Calu3 (cell line): Measurements from ENCODE around the gene GTF2IRD1. TPM values are rescaled to one million over a fixed set of nuclear protein-coding genes. Genes with fewer than 3 reads are reported as not detected.

Experiments used
- BruUV-seq: library from RNA; stranded (reverse); fragments of 400-500 nt; replicated peaks from 2 replicates; lab custom pipeline; 2021; lab: Mats Ljungman, UMichigan
- CTCF ChIA-PET: fragments of 300-600 bp; sonication (Branson Sonifier 250); formaldehyde crosslinking; loops from one replicate; lab custom pipeline; 2022; ENCODE audit warnings: antibody characterized with exemption; lab: Charles Lee
- DNase-seq: peaks from one replicate; pipeline ENCODE4 v3.0.0; 2022
- H3K27ac Mint-ChIP-seq: one replicate; pipeline ENCODE4 v1.8.0; 2022; ENCODE audit warnings: mixed read lengths; ENCODE audit not compliant: unreplicated experiment
- H3K27me3 Mint-ChIP-seq: one replicate; pipeline ENCODE4 v1.8.0; 2022; ENCODE audit warnings: mixed read lengths; ENCODE audit not compliant: unreplicated experiment
- H3K36me3 Mint-ChIP-seq: one replicate; pipeline ENCODE4 v1.8.0; 2022; ENCODE audit warnings: mild to moderate bottlenecking, moderate library complexity, mixed read lengths; ENCODE audit not compliant: insufficient read depth, unreplicated experiment
- H3K4me1 Mint-ChIP-seq: one replicate; pipeline ENCODE4 v1.8.0; 2022; ENCODE audit warnings: mild to moderate bottlenecking, low read depth, mixed read lengths; ENCODE audit not compliant: unreplicated experiment
- H3K4me3 Mint-ChIP-seq: one replicate; pipeline ENCODE4 v1.8.0; 2022; ENCODE audit warnings: mild to moderate bottlenecking, low read depth, moderate library complexity, mixed read lengths; ENCODE audit not compliant: unreplicated experiment
- H3K9me3 Mint-ChIP-seq: one replicate; pipeline ENCODE4 v1.8.0; 2022; ENCODE audit warnings: low read depth, mixed read lengths; ENCODE audit not compliant: unreplicated experiment
- CTCF ChIP-seq: fragments of 200-600 bp; IDR thresholded peaks from one replicate; pipeline ENCODE4 v1.8.0; 2022; ENCODE audit warnings: antibody characterized with exemption; ENCODE audit not compliant: unreplicated experiment
- intact Hi-C: fragments of 100-400 bp; cut with micrococcal nuclease; formaldehyde crosslinking; loops from one replicate; pipeline ENCODE4 v1.10.0; 2022; ENCODE audit not compliant: unreplicated experiment
- total RNA-seq: library from RNA; stranded (reverse); gene quantifications from 2 replicates; pipeline ENCODE4 v1.2.3, GENCODE V29; 2022

The GTF2IRD1 gene
- total RNA-seq, 1 experiment from 2014 or later: 29.2 TPM

GRCh38 chr7:74503061-74503460 is 49.4 kb downstream of the GTF2IRD1 start:
- DNase-seq: no peak
- peaks cover 11% of the 10 kb centered on the region for H3K36me3 Mint-ChIP-seq
- no peaks in the 10 kb centered on the region for H3K9me3 Mint-ChIP-seq
- BruUV-seq: no TSS peak
- CTCF ChIA-PET: no interaction called here
- intact Hi-C loops: no loop called here
- TF ChIP-seq CTCF: no peak
- H3K27me3 Mint-ChIP-seq: no peaks in the 10 kb centered on the region
- no peak overlapping the region for H3K27ac Mint-ChIP-seq
- no peak overlapping the region for H3K4me3 Mint-ChIP-seq
- no peaks in the 10 kb centered on the region for H3K4me1 Mint-ChIP-seq

- DNase-seq: no peak
- peaks cover 11% of the 10 kb centered on the region for H3K36me3 Mint-ChIP-seq
- intact Hi-C loops: no loop called here
- H3K4me3 Mint-ChIP-seq: no peak overlapping the region
- H3K9me3 Mint-ChIP-seq: no peaks in the 10 kb centered on the region
- no TSS peak for BruUV-seq
- no peaks in the 10 kb centered on the region for H3K27me3 Mint-ChIP-seq
- H3K27ac Mint-ChIP-seq: no peak overlapping the region
- TF ChIP-seq CTCF: no peak
- CTCF ChIA-PET: no interaction called here
- no peaks in the 10 kb centered on the region for H3K4me1 Mint-ChIP-seq
These were observed 50.2 kb downstream of the GTF2IRD1 start for GRCh38 chr7:74503943-74504342.

DNA sequence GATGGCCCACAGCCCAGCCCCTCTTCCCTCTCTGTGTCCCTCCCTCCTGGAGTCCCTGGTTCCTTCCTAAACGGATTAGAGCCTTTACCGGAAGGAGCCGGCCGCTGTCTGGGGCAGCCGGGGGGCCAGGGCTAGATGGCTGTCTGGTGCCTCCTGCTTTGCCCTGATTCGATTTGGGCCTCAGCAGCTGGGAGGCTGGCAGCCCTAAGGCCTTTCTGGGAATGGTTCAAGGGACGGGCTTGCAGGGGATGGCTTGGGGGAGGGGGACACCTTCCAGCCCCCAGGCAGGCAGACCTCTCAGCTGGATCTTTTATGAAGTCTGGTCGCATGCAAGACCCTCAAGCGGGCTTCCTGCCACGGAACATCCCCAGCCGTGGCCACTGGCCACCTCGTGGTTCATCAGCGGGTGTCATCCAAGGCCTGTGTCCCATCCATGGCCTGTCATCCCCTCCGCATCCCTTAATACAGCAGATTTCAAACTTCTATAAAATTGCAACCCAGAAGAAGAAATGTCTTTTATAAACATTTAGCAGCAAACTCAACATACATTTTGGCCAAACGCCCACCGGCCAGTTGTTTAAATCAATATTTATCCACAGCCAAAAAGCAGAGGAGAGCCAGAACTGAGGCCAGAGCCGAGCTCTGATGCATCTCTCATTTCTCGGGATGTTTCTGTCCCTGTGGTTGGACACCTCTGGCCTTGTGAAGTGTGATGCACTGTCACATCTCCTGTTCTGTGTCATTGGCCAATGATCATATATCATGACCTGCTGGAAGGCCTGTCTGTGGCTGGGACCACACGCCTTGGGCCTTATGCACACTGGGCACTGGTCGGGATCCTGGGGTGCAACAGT is 52.0 kb downstream of the GTF2IRD1 start:
- no peaks in the 10 kb centered on the region for H3K4me1 Mint-ChIP-seq
- TF ChIP-seq CTCF: no peak
- H3K27me3 Mint-ChIP-seq: no peaks in the 10 kb centered on the region
- H3K36me3 Mint-ChIP-seq: peaks cover 17% of the 10 kb centered on the region
- DNase-seq: no peak
- CTCF ChIA-PET: no interaction called here
- no TSS peak for BruUV-seq
- H3K27ac Mint-ChIP-seq: no peak overlapping the region
- intact Hi-C loops: no loop called here
- no peak overlapping the region for H3K4me3 Mint-ChIP-seq
- no peaks in the 10 kb centered on the region for H3K9me3 Mint-ChIP-seq

DNA sequence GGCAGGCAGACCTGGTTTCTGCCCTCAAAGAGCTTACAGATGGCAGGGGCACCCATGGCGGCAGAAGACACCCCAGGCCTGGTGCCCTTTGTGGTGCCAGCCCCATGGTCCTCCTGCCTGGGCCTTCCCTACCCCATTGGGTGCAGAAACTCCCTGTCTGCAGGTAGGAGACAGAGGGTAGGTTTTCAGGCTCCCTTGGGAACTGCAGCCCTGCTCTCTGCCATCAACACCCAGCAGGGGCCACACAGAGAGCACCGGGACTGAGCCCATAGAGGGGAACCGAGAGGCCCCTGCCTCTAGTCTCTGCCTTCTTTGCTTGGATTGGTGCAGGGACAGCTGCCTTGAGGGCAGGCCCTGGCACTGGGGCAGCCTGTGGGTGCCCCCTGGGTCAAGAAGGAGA is 52.6 kb downstream of the GTF2IRD1 start:
- TF ChIP-seq CTCF: no peak
- H3K4me3 Mint-ChIP-seq: no peak overlapping the region
- H3K27me3 Mint-ChIP-seq: no peaks in the 10 kb centered on the region
- H3K27ac Mint-ChIP-seq: no peak overlapping the region
- intact Hi-C loops: no loop called here
- no peak for DNase-seq
- CTCF ChIA-PET: no interaction called here
- H3K36me3 Mint-ChIP-seq: peaks cover 17% of the 10 kb centered on the region
- H3K9me3 Mint-ChIP-seq: no peaks in the 10 kb centered on the region
- no TSS peak for BruUV-seq
- H3K4me1 Mint-ChIP-seq: no peaks in the 10 kb centered on the region
